BLaER1 (cell line): Measurements from ENCODE around the gene APOH.

ENCODE experiments used
- H3K27ac ChIP-seq: shearing (Covaris generic); formaldehyde crosslinking; 2 replicates; pipeline ENCODE4 v1.8.1; 2022
- H3K27me3 ChIP-seq: shearing (Covaris generic); formaldehyde crosslinking; 2 replicates; pipeline ENCODE4 v1.8.1; 2022
- H3K36me3 ChIP-seq: shearing (Covaris generic); formaldehyde crosslinking; 2 replicates; pipeline ENCODE4 v1.8.1; 2022
- H3K4me1 ChIP-seq: shearing (Covaris generic); formaldehyde crosslinking; 2 replicates; pipeline ENCODE4 v1.8.1; 2022
- H3K4me2 ChIP-seq: shearing (Covaris generic); formaldehyde crosslinking; 2 replicates; pipeline ENCODE4 v1.8.1; 2022
- H3K4me3 ChIP-seq: shearing (Covaris generic); formaldehyde crosslinking; 2 replicates; pipeline ENCODE4 v1.8.1; 2022
- H3K9ac ChIP-seq: shearing (Covaris generic); formaldehyde crosslinking; 2 replicates; pipeline ENCODE4 v1.8.1; 2022
- H3K9me3 ChIP-seq: shearing (Covaris generic); formaldehyde crosslinking; 2 replicates; pipeline ENCODE4 v1.8.1; 2022
- H4K20me1 ChIP-seq: shearing (Covaris generic); formaldehyde crosslinking; 2 replicates; pipeline ENCODE4 v1.8.1; 2022
- Cebpa-rat ChIP-seq: shearing (Covaris generic); IDR thresholded peaks from 2 replicates; pipeline ENCODE4 v1.8.1; 2022

APOH gene

GRCh38 chr17:66240013-66240412 lies 10.8 kb upstream of the APOH start:
- H3K4me2 ChIP-seq = no peak overlapping the region
- H3K9me3 ChIP-seq = no peaks in the 10 kb centered on the region
- TF ChIP-seq Cebpa-rat = no peak
- H3K27ac ChIP-seq = no peak overlapping the region
- H4K20me1 ChIP-seq = no peaks in the 10 kb centered on the region
- H3K4me3 ChIP-seq = no peak overlapping the region
- H3K9ac ChIP-seq = no peak overlapping the region
- no peaks in the 10 kb centered on the region for H3K4me1 ChIP-seq
- H3K27me3 ChIP-seq = no peaks in the 10 kb centered on the region
- no peaks in the 10 kb centered on the region for H3K36me3 ChIP-seq

- Histone ChIP-seq H3K9ac (no peak overlapping the region), H4K20me1 (no peaks in the 10 kb centered on the region), H3K27ac (no peak overlapping the region), H3K27me3 (no peaks in the 10 kb centered on the region), H3K4me3 (no peak overlapping the region), H3K9me3 (no peaks in the 10 kb centered on the region), H3K36me3 (no peaks in the 10 kb centered on the region), H3K4me1 (0 out of 2 replicates have a peak, but pooled peaks cover 3% of the 10 kb centered on the region), H3K4me2 (no peak overlapping the region)
- no peak for TF ChIP-seq Cebpa-rat
Measured at GRCh38 chr17:66235377-66235994, 6.3 kb upstream of the APOH start.

DNA sequence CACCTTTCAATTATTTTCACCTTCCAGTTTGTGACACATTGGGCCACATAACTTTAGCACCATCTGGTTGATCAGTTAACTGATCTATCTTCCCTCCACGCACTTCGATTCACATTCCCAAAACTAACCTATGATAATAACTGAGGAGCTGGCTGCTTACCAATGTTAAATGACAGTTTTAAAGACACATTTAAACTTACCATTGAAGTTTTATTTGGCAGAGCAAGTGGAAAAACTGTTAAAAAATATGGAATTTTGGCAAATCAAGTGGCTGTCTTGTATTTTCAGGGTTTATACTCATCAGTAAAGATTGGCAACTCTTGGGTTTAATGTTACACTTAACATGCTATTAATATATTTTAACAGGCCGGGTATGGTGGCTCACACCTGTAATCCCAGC lies 5.4 kb upstream of the APOH start:
- no peaks in the 10 kb centered on the region for H3K27me3 ChIP-seq
- H4K20me1 ChIP-seq = no peaks in the 10 kb centered on the region
- H3K36me3 ChIP-seq = no peaks in the 10 kb centered on the region
- no peak overlapping the region for H3K4me2 ChIP-seq
- H3K9ac ChIP-seq = no peak overlapping the region
- H3K4me3 ChIP-seq = no peak overlapping the region
- no peaks in the 10 kb centered on the region for H3K9me3 ChIP-seq
- no peak overlapping the region for H3K27ac ChIP-seq
- no peak for TF ChIP-seq Cebpa-rat
- H3K4me1 ChIP-seq = 0 out of 2 replicates have a peak, but pooled peaks cover 3% of the 10 kb centered on the region

- no peak for TF ChIP-seq Cebpa-rat
- Histone ChIP-seq H3K4me3 (no peak overlapping the region), H3K9ac (no peak overlapping the region), H3K27me3 (no peaks in the 10 kb centered on the region), H3K36me3 (no peaks in the 10 kb centered on the region), H3K27ac (no peak overlapping the region), H3K4me1 (0 out of 2 replicates have a peak, but pooled peaks cover 3% of the 10 kb centered on the region), H3K9me3 (no peaks in the 10 kb centered on the region), H3K4me2 (no peak overlapping the region), H4K20me1 (no peaks in the 10 kb centered on the region)
Measured at GRCh38 chr17:66233023-66233753, 4.0 kb upstream of the APOH start.

- Histone ChIP-seq H3K27me3 (no peaks in the 10 kb centered on the region), H3K4me2 (no peak overlapping the region), H3K4me3 (no peak overlapping the region), H4K20me1 (no peaks in the 10 kb centered on the region), H3K9me3 (no peaks in the 10 kb centered on the region), H3K36me3 (no peaks in the 10 kb centered on the region), H3K27ac (no peak overlapping the region), H3K4me1 (0 out of 2 replicates have a peak, but pooled peaks cover 3% of the 10 kb centered on the region), H3K9ac (no peak overlapping the region)
- TF ChIP-seq Cebpa-rat = no peak
Measured at GRCh38 chr17:66230922-66231591, 1.8 kb upstream of the APOH start.

DNA sequence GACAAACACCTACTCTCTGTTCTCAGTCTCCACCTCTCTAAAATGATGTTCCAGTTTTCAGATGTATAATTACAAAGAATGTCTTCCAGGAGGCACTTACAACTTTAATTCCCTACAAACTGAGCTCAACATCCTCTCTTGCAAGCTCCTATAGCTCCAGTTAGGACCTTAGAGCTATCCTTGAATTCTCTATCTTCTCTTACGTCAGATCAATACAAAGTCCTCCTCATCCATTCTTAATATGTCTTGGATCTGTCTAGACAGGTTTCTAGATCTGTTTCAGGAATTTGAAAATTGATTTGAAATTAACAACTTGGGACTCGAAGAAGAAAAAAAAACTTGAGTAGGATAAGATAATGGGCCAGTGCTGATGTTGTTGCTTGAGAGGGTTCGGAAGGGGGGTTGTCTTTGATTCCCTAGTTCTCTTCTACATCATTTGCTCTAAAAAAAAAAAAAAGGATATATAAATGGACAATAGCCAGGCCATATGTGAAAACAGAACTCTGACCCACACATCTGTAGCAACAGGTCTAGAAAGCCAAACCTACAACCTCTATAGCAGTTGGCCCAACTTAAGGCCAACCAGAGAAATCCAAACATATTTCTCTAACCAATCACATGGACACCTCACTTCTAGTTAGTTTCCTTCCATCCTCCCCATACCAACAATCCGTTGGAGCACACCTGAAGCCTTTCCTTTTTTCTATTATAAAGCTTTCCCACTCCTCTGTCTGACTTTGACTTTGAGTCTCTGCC lies 746 bp upstream of the APOH start:
- Histone ChIP-seq H3K4me1 (0 out of 2 replicates have a peak, but pooled peaks cover 3% of the 10 kb centered on the region), H3K36me3 (no peaks in the 10 kb centered on the region), H4K20me1 (no peaks in the 10 kb centered on the region), H3K27ac (no peak overlapping the region), H3K27me3 (no peaks in the 10 kb centered on the region), H3K9ac (no peak overlapping the region), H3K4me2 (no peak overlapping the region), H3K4me3 (no peak overlapping the region), H3K9me3 (no peaks in the 10 kb centered on the region)
- TF ChIP-seq Cebpa-rat = no peak

DNA sequence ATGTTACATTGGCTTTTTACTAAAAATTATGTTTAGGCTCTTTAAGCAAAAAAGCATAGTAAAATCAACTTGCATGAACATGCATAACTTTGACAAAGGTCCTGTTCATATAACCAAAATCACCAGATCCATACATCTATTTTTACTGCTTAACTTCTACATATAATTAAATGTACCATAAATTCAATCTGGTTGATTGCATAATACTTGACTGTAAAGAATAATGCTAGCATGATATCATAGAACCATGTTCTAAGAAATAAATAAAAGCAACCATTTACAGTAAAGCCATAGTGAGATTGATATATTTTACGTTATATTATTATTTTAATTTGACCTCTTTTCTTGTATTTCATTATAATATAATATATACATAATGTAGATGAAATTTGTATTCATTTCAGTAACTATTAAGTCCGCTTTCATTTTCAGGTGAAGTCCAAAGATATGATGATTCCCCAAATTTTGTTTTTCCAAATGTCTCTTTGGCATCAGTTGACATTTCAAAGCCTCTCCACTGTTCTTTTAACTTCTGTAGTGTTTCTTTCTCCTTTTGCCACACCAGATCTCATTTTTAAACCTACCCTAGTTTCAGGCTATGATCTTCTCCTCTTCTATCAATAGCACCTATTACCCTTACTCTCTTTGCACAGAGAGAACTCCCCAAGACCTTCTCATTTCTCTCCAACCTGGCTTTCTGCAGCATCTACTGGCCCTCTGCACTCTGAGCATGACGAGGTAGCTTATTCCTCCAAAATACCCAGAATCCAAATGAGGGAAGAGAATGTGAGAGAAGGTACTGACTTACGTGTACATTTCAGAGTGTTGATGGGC lies 1.8 kb downstream of the APOH start:
- Histone ChIP-seq H3K27ac (no peak overlapping the region), H3K9me3 (no peaks in the 10 kb centered on the region; the same call in 1 of the 2 replicates), H3K27me3 (no peaks in the 10 kb centered on the region), H3K4me3 (no peak overlapping the region), H3K4me2 (no peak overlapping the region), H3K9ac (no peak overlapping the region), H3K4me1 (no peaks in the 10 kb centered on the region), H3K36me3 (no peaks in the 10 kb centered on the region), H4K20me1 (no peaks in the 10 kb centered on the region)
- no peak for TF ChIP-seq Cebpa-rat

GRCh38 chr17:66222798-66223350 lies 6.3 kb downstream of the APOH start:
- Histone ChIP-seq H3K9ac (no peak overlapping the region), H3K9me3 (no peaks in the 10 kb centered on the region; the same call in 1 of the 2 replicates), H3K27me3 (no peaks in the 10 kb centered on the region), H3K4me3 (no peak overlapping the region), H3K27ac (no peak overlapping the region), H4K20me1 (no peaks in the 10 kb centered on the region), H3K36me3 (no peaks in the 10 kb centered on the region), H3K4me2 (no peak overlapping the region), H3K4me1 (0 out of 2 replicates have a peak, but pooled peaks cover 7% of the 10 kb centered on the region)
- TF ChIP-seq Cebpa-rat = no peak
